ENCODE data around the gene TPK1.

DNA sequence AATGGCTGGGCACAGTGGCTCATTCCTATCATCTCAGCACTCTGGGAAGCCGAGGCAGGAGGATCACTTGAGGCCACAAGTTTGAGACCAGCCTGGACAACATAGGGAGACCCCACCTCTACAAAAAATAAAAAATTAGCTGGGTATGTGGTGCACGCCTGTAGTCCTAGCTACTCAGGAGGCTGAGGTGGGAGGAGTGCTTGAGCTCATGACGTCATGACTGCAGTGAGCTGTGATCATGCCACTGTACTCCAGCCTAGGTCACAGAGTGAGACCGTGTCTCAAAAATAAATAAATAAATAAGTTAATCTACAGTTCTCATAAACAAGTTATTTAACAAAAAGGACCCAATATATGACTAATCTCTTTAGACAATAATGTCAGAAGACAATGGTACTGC lies 76.2 kb downstream of the TPK1 start:
- TF ChIP-seq, protein P1, sequence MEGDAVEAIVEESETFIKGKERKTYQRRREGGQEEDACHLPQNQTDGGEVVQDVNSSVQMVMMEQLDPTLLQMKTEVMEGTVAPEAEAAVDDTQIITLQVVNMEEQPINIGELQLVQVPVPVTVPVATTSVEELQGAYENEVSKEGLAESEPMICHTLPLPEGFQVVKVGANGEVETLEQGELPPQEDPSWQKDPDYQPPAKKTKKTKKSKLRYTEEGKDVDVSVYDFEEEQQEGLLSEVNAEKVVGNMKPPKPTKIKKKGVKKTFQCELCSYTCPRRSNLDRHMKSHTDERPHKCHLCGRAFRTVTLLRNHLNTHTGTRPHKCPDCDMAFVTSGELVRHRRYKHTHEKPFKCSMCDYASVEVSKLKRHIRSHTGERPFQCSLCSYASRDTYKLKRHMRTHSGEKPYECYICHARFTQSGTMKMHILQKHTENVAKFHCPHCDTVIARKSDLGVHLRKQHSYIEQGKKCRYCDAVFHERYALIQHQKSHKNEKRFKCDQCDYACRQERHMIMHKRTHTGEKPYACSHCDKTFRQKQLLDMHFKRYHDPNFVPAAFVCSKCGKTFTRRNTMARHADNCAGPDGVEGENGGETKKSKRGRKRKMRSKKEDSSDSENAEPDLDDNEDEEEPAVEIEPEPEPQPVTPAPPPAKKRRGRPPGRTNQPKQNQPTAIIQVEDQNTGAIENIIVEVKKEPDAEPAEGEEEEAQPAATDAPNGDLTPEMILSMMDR (IDR thresholded peaks at IDR 0.05), result no peak
- no peak for TF ChIP-seq POLR2A (IDR thresholded peaks at IDR 0.05)

Data from Peyer's patch (tissue), 4 donors.